HG02981 (cell line): ENCODE results near the gene ANO4.

ENCODE experiments used
- ATAC-seq: cut with Tn5 transposase; IDR thresholded peaks from one replicate; pipeline ENCODE4 v1.9.1; 2021; ENCODE audit warnings: mild to moderate bottlenecking, moderate library complexity; ENCODE audit not compliant: unreplicated experiment

Gene ANO4

DNA sequence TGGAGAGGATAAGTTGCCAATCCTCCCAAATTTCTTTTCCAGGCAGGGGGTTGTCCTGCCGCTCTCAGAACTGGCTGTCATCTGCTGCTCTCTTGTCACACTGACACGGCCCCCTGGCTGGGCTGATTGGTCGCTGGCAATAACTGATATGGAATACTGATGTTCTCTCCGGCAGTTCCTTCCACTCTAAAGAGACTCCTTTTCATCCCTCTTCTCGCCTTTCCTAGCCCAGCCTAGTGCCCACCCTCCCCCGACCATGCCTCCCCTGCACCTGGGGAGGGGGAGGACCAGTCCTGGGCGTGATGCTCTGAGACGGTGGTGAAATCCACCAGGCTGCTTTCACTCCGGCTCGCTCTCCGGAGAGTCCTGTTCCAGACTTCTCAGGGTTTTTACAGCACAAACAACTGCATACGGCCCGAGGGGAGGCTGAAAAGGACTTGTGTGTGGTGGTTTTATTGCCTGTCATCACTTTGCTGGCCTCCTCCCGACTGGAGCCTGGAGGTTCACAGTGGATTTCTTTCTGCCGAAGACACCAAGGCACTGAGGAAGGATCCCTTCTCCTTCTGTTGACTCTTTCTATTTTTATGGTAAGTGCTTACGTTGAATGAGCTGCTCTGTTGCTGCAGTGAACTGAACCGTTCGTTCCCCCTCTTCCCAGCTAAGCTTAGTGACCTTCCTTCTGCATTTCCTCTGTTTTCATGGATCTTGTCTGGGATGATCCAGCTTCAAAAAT is at the start of gene ANO4:
Gene ANO4 (plus strand): TSS at position 336 of the 733 bp plus-strand sequence. CDS start 107,010 bp downstream, outside the sequence.
- ATAC-seq = no peak

- no peak for ATAC-seq
Measured at GRCh38 chr12:100745378-100746071, 49.1 kb upstream of the ANO4 start.

DNA sequence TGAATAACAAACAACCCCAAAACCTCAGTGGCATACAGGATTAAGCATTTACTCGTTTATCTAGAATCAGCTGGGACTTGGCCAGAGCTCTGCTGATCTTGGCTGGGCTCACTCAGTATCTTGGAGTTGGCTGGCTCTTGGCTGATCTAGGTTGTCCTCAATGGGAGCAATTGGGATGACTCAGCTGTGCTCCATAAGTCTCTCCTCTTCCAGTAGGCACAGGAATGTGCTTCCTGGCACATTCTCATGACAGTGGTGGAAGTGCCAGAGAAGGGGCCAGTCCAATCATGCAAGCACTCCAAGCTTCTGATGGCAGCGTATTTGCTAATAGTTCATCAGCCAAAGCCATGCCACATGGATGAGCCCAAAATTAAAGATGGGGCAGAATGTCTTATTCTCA is 41.7 kb upstream of the ANO4 start:
- ATAC-seq = no peak

DNA sequence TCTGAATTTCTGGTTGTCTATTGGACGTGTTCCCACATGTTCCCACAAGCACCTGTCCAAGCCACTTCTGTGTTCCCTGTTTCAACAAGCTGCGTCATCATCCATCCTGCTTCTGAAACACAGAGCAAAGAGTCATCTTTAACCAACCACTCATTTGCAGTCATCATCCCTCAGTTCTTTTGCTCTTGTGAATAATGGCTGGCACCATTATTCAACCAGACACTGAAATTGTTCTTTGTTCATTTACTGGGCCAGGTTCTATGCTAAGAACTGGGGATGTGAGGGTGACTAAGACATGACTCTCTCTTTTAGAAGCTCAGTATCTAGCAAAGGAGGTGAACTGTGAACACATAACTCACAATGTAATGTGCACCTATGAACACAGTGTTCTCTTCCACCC is 40.7 kb upstream of the ANO4 start:
- no peak for ATAC-seq

- no peak for ATAC-seq
Measured at GRCh38 chr12:100755186-100755585, 39.4 kb upstream of the ANO4 start.

- ATAC-seq = no peak
Measured at GRCh38 chr12:100758083-100758482, 36.5 kb upstream of the ANO4 start.

DNA sequence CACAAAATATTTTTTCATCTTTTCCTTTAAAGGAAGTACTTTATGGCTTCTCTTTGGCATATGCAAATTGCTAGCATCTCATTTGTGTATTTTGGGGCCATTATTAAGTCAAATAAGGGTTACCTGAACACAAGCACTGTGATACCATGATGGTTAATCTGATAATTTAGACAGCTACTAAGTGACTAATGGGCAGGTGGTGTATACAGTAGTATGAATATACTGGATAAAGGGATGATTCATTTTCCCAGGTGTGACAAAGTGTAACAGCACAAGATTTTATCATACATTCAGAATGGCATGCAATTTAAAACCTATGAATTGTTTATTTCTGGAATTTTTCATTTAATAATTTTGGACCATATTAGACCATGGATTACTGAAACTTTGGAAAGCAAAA is 27.2 kb upstream of the ANO4 start:
- ATAC-seq = no peak

DNA sequence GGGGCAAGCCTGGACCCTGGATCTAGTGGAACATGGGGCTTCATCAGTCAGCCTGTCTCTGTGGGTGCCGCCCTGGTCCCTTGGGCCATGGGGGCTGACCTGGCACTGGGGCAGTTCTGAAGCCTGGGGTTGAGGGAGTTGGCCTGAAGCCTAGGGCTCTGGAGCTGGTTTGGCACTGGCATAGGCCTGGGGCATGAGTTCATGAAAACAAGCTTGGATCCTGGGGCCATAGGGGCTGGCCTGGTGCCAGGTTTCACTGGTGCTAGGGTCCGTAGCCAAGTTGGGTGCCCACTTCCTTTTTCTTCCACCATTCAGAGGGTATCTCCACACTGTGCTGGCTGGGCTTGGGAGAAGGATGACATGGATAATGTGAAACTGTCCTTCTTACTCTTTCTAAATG is 26.6 kb upstream of the ANO4 start:
- no peak for ATAC-seq

DNA sequence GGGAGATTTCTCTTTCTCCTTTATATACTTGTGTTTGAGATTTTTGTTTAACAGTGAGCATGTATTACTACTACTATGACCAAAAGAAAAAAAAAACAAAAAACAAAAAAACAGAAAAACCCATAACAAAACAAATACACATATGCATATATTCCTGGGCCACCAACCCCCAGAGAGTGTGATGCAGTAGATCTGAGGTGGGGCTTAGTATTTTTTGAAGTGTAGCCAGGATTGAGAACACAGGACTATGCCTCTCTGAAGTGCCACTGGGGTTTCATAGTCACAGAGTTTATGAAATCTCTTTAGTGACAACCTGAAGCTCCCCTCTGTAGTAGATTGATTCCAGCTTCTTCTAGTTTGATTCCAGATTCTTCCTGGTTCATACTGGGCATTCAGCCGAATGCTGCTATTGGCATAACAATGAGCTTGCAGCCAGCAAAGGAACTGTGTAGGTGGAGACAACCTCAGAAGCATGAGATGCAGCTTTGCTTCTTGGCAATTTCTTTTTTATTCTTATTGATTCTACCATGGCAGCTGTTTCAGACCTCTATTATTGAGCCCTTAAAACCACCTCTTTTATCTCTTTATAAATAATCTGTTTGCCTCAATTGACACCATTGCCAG is 15.5 kb upstream of the ANO4 start:
- ATAC-seq = no peak

GRCh38 chr12:100789146-100789545 is 5.4 kb upstream of the ANO4 start:
- no peak for ATAC-seq

DNA sequence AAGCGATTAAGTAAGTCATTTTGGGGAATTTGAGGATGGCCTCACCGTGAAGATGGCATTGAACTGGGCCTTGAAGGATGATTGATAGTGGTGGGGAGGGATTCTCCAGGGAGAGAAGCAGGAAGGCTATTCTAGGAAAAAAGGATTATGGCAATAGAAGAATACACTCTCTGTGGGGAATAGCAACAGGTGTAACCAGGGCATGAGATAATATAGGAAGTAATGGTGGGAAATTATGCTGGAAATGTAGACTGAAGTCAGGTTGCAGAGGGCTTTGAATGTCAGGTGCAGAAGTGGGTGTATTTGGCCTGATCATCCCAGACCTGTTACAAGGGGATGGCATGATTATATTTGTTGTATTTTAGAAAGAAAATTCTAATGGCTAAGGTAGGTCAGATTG is 4.6 kb upstream of the ANO4 start:
- no peak for ATAC-seq

GRCh38 chr12:100790552-100790951 is 4.0 kb upstream of the ANO4 start:
- no peak for ATAC-seq

DNA sequence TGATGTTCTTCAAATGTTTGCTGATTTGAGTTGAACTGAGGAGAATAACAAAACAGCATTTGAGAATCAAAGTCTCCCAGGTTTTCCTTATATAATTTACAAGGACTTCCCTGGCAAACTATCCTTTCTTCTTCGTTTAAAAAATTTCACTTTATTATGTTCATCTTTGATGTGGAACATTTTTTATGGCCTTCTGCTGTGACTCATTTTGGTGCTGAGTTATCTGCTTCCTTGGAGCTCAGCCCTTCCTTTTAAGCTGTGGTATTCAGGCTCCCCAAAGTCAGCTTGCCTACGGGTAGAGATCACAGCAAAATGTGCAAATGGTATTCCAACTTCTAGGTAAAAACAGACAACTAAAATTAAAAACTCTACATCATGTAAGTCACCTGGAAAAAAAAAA is 1.4 kb upstream of the ANO4 start:
- no peak for ATAC-seq

GRCh38 chr12:100795174-100795799 is 711 bp downstream of the ANO4 start:
- ATAC-seq = no peak

- no peak for ATAC-seq
Measured at GRCh38 chr12:100795800-100796179, 1.2 kb downstream of the ANO4 start.

- ATAC-seq = no peak
Measured at GRCh38 chr12:100796621-100797020, 2.0 kb downstream of the ANO4 start.

- ATAC-seq = no peak
Measured at GRCh38 chr12:100797246-100797645, 2.7 kb downstream of the ANO4 start.

DNA sequence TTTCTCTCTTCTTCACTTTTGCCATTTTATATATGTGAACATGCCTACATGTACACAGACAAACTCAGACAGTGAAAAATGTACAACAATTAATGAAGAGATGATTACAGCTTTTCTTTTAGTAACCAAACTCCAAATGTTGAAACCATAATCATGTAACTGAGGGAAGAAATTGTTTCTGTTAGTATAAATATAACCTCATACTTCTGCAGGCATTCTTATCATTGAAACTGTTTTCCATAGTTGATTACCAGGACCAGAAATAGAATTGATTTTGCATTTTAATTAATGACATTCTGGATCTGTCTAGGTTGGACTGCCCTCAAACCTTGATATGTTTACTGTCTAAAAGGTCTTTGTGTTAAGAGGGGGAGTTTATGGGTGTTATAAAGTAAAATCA is 3.2 kb downstream of the ANO4 start:
- no peak for ATAC-seq

DNA sequence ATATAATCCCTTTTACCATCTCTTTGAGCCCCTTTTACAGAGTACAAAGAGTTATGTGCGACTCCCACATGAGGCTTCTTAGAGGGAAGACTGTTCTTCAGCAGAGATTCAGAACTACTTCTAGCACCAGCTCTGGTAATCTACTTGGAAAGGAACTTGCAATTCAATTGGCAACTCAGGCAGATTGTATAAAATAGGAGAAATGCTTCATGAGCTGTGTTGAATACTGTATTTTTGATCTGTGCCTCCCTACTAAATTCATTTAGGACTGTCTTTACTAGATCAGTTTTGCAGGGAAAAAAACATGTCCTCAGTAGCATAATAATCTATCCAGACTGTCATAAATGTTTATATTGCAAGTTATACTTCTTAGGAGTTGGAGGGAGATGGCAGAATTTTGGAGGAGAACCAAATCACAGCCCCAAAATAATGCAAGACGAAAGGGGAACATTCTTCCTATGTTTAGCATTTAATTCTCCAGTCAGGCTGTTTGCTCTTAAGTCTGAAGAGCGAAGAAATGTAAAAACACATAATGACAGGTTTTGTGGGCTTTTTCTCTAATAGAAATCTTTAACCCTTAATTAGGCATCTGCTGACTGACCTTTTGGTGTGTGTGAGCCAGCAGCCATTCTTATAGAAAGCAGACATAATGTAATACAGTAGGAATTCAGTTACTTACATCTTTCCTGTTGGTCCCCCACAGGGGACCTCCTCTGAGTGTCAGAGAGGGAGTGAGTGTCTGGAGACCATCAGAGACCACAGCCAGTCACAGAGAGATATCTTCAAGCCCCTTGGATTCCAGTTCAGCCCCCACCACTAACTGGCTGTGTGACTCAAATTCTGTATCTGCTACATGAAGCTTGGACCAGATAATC is 3.9 kb downstream of the ANO4 start:
- no peak for ATAC-seq

- ATAC-seq = no peak
Measured at GRCh38 chr12:100799770-100800169, 5.2 kb downstream of the ANO4 start.

DNA sequence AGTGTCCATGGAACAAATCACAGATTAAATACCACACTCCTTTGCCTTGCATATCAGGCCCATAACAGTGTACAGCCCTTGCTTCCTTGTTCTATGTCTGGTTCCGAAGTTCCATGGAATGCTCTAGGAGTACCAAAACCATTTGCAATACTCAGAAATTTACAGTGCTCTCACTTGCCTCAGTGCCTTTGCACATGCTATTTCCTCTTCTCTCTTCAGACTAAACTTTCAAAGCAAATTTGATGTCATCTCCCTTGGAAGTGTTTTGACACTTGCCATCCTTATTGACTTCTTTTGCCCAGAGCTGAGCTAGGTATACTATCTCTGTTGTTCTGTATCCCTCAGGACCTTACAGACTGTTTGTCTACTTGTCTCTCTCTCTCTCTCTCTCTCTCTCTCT is 6.1 kb downstream of the ANO4 start:
- no peak for ATAC-seq
